Panc1 (cell line): ENCODE measurements around the gene IL19. TPM values are rescaled to one million over a fixed set of nuclear protein-coding genes. Genes with fewer than 3 reads are reported as not detected.
"Not testable (repeated sequence)": the region's sequence is repeated elsewhere in the genome, so short reads cannot be mapped to it uniquely, and the experiment has no call there.

Source experiments
- ATAC-seq: fragments of 200-7000 bp; cut with Tn5 transposase; 2 replicates; pipeline ENCODE4 v1.9.1; 2020; ENCODE audit warnings: mild to moderate bottlenecking, moderate library complexity
- BruUV-seq: library from RNA; stranded (reverse); fragments of 400-500 nt; replicated peaks from 2 replicates; lab custom pipeline; 2021; lab: Mats Ljungman, UMichigan
- CTCF ChIA-PET: fragments of 300-600 bp; sonication (Branson Sonifier 250); formaldehyde crosslinking; loops from one replicate; lab custom pipeline; 2022; ENCODE audit warnings: antibody characterized with exemption; lab: Charles Lee
- POLR2A ChIA-PET: fragments of 300-600 bp; sonication (Branson Sonifier 250); formaldehyde crosslinking; loops from one replicate; lab custom pipeline; 2022; ENCODE audit warnings: antibody characterized with exemption; lab: Charles Lee
- DNase-seq: peaks from one replicate; pipeline ENCODE4 v3.0.0-alpha.2; 2010; ENCODE audit warnings: low read depth, low spot score
- H3K27ac ChIP-seq: 2 replicates; pipeline ENCODE4 v1.5.1; 2011; ENCODE audit warnings: mild to moderate bottlenecking, low read length, inconsistent platforms
- H3K27me3 ChIP-seq: fragments of 200-500 bp; sonication (Bioruptor generic); 2 replicates; pipeline ENCODE4 v1.6.0; 2014; ENCODE audit warnings: low read length, inconsistent platforms; ENCODE audit not compliant: control insufficient read depth, insufficient read depth
- H3K36me3 ChIP-seq: fragments of 200-500 bp; sonication (Bioruptor generic); 2 replicates; pipeline ENCODE4 v1.5.1; 2014; ENCODE audit warnings: inconsistent platforms, mild to moderate bottlenecking, low read length, moderate library complexity; ENCODE audit not compliant: control insufficient read depth, insufficient read depth
- H3K4me1 ChIP-seq: 2 replicates; pipeline ENCODE4 v1.5.1; 2011; ENCODE audit warnings: inconsistent platforms, mild to moderate bottlenecking, low read length, moderate library complexity; ENCODE audit not compliant: control insufficient read depth, insufficient read depth
- H3K4me3 ChIP-seq, 2 experiments: 2 replicates each; pipeline ENCODE4 v1.5.1; 2011 to 2012; ENCODE audit warnings: low read depth in 2 of 2, low read length in 2 of 2, mild to moderate bottlenecking in 2 of 2, inconsistent platforms in 1 of 2, moderate library complexity in 1 of 2
- H3K9me3 ChIP-seq: fragments of 200-500 bp; sonication (Bioruptor generic); 2 replicates; pipeline ENCODE4 v1.5.1; 2014; ENCODE audit warnings: low read depth, mild to moderate bottlenecking, inconsistent platforms, low read length, moderate library complexity; ENCODE audit not compliant: control insufficient read depth, insufficient read depth
- POLR2AphosphoS5 ChIP-seq: IDR thresholded peaks from 2 replicates; pipeline ENCODE4 v1.6.1; 2012; ENCODE audit warnings: mild to moderate bottlenecking, low read depth, low read length, moderate library complexity
- SIN3A ChIP-seq: IDR thresholded peaks from 2 replicates; pipeline ENCODE4 v1.6.1; 2012; ENCODE audit warnings: low read depth, mild to moderate bottlenecking, low read length, moderate library complexity, borderline replicate concordance; ENCODE audit not compliant: insufficient read depth
- TCF7L2 ChIP-seq: IDR thresholded peaks from 2 replicates; pipeline ENCODE4 v1.6.1; 2011; ENCODE audit warnings: mild to moderate bottlenecking, low read depth, low read length, inconsistent platforms
- in situ Hi-C: cut with HindIII; loops from 2 replicates; pipeline ENCODE4 v1.10.0; 2016; ENCODE audit warnings: low sequenced_read_pairs, low pct_unique_long_range_greater_than_20kb
- intact Hi-C: fragments of 100-400 bp; cut with micrococcal nuclease; formaldehyde crosslinking; loops from one replicate; pipeline ENCODE4 v1.10.0; 2022; ENCODE audit not compliant: unreplicated experiment
- total RNA-seq: library from RNA; stranded (reverse); gene quantifications from one replicate; pipeline ENCODE4 v1.2.1, GENCODE V29; 2021; ENCODE audit not compliant: unreplicated experiment
- TF ChIP-seq, protein P1 (sequence below): fragments of 450-650 bp; IDR thresholded peaks from 2 replicates; pipeline ENCODE4 v1.5.1; 2017; ENCODE audit warnings: mild to moderate bottlenecking
- TF ChIP-seq, protein P2 (sequence below), 2 experiments: IDR thresholded peaks; 2 replicates each; pipeline ENCODE4 v1.6.1; 2011 to 2012; ENCODE audit warnings: low read depth in 2 of 2, control low read depth in 1 of 2, low read length in 1 of 2, mild to moderate bottlenecking in 1 of 2, moderate library complexity in 1 of 2; ENCODE audit not compliant: insufficient read depth in 1 of 2

Gene IL19
- total RNA-seq, 1 experiment from 2014 or later = not detected

DNA sequence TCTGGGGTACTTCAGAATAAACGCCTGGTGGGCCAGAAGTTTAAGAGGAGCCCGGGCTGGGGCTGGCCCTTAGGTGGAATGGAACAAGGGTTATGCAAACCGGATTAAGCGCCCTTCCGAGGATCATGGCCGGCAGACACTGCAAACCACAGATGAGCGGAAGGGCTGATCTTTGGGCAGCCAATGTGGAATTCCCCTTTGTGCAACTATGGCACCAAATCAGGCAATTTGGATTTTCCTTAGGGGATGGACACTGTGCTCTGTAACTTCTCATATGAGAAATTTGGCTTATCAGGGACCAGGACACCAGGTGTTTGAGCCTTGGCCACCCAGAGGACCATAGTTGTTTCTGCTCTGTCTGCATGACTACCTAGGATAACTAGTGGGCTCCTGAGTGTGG lies 7.5 kb downstream of the IL19 start:
- no peak for DNase-seq
- CTCF ChIA-PET = no interaction called here

DNA sequence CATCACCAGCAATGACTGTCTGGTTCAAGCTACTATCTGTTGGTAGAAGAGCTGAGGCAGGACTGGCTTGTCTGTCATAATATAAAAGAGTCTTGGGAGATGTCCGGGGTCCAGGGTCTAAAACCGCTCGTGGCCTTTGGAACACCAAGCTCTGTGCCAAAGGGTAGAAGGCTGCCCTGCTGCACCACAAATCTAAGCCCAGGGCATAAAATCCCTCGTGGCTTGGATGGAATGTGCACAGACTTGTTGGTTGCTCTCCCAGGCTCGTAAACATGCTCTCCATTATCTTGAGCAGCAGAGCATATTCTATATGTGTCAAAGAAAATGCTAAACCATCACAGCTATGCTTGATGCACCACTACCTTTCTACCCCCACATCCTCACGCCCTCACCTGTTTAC lies 8.3 kb downstream of the IL19 start:
- in situ Hi-C loops, BruUV-seq: not testable (repeated sequence)

More for the DNA sequence above, 7.5 kb downstream of the IL19 start:
- no TSS peak for BruUV-seq
- in situ Hi-C loops = no loop called here
- Histone ChIP-seq H3K4me3 (no peak overlapping the region), H3K36me3 (no peaks in the 10 kb centered on the region), H3K27ac (no peak overlapping the region), H3K9me3 (no peaks in the 10 kb centered on the region), H3K27me3 (peaks cover 13% of the 10 kb centered on the region), H3K4me1 (no peaks in the 10 kb centered on the region)
- POLR2A ChIA-PET = no interaction called here
- TF ChIP-seq, protein P1, sequence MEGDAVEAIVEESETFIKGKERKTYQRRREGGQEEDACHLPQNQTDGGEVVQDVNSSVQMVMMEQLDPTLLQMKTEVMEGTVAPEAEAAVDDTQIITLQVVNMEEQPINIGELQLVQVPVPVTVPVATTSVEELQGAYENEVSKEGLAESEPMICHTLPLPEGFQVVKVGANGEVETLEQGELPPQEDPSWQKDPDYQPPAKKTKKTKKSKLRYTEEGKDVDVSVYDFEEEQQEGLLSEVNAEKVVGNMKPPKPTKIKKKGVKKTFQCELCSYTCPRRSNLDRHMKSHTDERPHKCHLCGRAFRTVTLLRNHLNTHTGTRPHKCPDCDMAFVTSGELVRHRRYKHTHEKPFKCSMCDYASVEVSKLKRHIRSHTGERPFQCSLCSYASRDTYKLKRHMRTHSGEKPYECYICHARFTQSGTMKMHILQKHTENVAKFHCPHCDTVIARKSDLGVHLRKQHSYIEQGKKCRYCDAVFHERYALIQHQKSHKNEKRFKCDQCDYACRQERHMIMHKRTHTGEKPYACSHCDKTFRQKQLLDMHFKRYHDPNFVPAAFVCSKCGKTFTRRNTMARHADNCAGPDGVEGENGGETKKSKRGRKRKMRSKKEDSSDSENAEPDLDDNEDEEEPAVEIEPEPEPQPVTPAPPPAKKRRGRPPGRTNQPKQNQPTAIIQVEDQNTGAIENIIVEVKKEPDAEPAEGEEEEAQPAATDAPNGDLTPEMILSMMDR = no peak
- no peak for TF ChIP-seq POLR2AphosphoS5
- TF ChIP-seq, protein P2, sequence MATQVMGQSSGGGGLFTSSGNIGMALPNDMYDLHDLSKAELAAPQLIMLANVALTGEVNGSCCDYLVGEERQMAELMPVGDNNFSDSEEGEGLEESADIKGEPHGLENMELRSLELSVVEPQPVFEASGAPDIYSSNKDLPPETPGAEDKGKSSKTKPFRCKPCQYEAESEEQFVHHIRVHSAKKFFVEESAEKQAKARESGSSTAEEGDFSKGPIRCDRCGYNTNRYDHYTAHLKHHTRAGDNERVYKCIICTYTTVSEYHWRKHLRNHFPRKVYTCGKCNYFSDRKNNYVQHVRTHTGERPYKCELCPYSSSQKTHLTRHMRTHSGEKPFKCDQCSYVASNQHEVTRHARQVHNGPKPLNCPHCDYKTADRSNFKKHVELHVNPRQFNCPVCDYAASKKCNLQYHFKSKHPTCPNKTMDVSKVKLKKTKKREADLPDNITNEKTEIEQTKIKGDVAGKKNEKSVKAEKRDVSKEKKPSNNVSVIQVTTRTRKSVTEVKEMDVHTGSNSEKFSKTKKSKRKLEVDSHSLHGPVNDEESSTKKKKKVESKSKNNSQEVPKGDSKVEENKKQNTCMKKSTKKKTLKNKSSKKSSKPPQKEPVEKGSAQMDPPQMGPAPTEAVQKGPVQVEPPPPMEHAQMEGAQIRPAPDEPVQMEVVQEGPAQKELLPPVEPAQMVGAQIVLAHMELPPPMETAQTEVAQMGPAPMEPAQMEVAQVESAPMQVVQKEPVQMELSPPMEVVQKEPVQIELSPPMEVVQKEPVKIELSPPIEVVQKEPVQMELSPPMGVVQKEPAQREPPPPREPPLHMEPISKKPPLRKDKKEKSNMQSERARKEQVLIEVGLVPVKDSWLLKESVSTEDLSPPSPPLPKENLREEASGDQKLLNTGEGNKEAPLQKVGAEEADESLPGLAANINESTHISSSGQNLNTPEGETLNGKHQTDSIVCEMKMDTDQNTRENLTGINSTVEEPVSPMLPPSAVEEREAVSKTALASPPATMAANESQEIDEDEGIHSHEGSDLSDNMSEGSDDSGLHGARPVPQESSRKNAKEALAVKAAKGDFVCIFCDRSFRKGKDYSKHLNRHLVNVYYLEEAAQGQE (IDR thresholded peaks at IDR 0.05; ENCODE audit: insufficient read depth in 1 of 2, low read depth in 2 of 2, low read length in 1 of 2) = no peak
- no peak for TF ChIP-seq SIN3A
- no peak for TF ChIP-seq TCF7L2
- intact Hi-C loops = no loop called here
- ATAC-seq = no peak

DNA sequence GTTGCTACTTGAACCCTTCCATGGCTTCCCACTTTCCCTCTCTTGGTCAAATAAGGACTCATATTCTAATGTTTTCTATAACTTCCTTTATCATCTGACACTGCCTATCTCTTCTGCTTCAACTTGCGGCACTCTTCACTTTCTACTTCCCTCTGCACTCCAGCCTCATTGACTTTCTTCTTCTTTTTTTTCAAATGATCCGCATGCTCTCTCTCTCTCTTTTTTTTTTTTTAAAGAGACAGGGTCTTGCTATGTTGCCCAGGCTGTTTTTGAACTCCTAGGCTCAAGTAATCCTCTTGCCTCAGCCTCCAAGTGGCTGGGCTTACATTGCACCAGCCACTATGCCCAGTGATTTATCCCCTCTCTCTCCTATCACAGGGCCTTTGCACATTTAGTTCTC lies 9.1 kb downstream of the IL19 start:
- Histone ChIP-seq H3K27ac (no peak overlapping the region), H3K9me3 (no peaks in the 10 kb centered on the region), H3K4me3 (no peak overlapping the region), H3K36me3 (no peaks in the 10 kb centered on the region), H3K27me3 (peaks cover 13% of the 10 kb centered on the region), H3K4me1 (no peaks in the 10 kb centered on the region)
- POLR2A ChIA-PET = no interaction called here
- intact Hi-C loops = no loop called here
- CTCF ChIA-PET = no interaction called here
- DNase-seq = no peak
- ATAC-seq = no peak
- in situ Hi-C loops = no loop called here
- TF ChIP-seq TCF7L2 (no peak), POLR2AphosphoS5 (no peak), SIN3A (no peak)
- TF ChIP-seq, protein P1 = no peak
- TF ChIP-seq, protein P2 (IDR thresholded peaks at IDR 0.05; ENCODE audit: insufficient read depth in 1 of 2, low read depth in 2 of 2, low read length in 1 of 2) = no peak
- no TSS peak for BruUV-seq

More for the DNA sequence above, 8.3 kb downstream of the IL19 start:
- H3K27ac ChIP-seq, intact Hi-C loops, H3K4me3 ChIP-seq, CTCF ChIA-PET, POLR2A ChIA-PET, ATAC-seq, H3K9me3 ChIP-seq, H3K36me3 ChIP-seq, DNase-seq, H3K4me1 ChIP-seq: not testable (repeated sequence)
- H3K27me3 ChIP-seq = peaks cover 13% of the 10 kb centered on the region
